CD4-positive, alpha-beta T cell (primary cell): Measurements from ENCODE around the gene PNKD. TPM values are rescaled to one million over a fixed set of nuclear protein-coding genes. Genes with fewer than 3 reads are reported as not detected.

ENCODE experiments used
- ATAC-seq: fragments of 200-7000 bp; cut with Tn5 transposase; one replicate; pipeline ENCODE4 v1.10.0; 2022; ENCODE audit warnings: mild to moderate bottlenecking; ENCODE audit not compliant: poor library complexity
- CTCF ChIA-PET: fragments of 350-600 bp; sonication (Branson Sonifier 250); formaldehyde crosslinking; loops from one replicate; lab custom pipeline; 2021; ENCODE audit warnings: antibody characterized with exemption, inconsistent platforms; lab: Charles Lee
- POLR2A ChIA-PET: fragments of 350-600 bp; sonication (Branson Sonifier 250); formaldehyde crosslinking; loops from one replicate; lab custom pipeline; 2021; ENCODE audit warnings: antibody characterized with exemption, inconsistent platforms; lab: Charles Lee
- DNase-seq, 14 experiments: peaks; one replicate each; pipeline ENCODE4 v3.0.0-alpha.2; 2013 to 2020; ENCODE audit warnings: mixed read lengths in 2 of 14
- H3K27ac ChIP-seq, 2 donors: one replicate each; pipeline versions ENCODE4 v1.5.1 to v1.7.0; 2013; ENCODE audit warnings: low read length in 2 of 2, low read depth in 1 of 2, mild to moderate bottlenecking in 1 of 2
- H3K27me3 ChIP-seq, 2 experiments: 1 replicate in 1 of 2; 2 replicates in 1 of 2; pipeline versions ENCODE4 v1.6.1 to v1.7.0; 2013; ENCODE audit warnings: low read length in 2 of 2, control low read depth in 1 of 2, mild to moderate bottlenecking in 1 of 2, moderate library complexity in 1 of 2; ENCODE audit not compliant: insufficient read depth in 2 of 2, control insufficient read depth in 1 of 2
- H3K36me3 ChIP-seq: one replicate; pipeline ENCODE4 v1.6.1; 2013; ENCODE audit warnings: low read length, control low read depth; ENCODE audit not compliant: insufficient read depth
- H3K4me1 ChIP-seq: one replicate; pipeline ENCODE4 v1.6.1; 2013; ENCODE audit warnings: low read length, control low read depth; ENCODE audit not compliant: insufficient read depth
- H3K4me3 ChIP-seq: one replicate; pipeline ENCODE4 v1.5.1; 2013; ENCODE audit warnings: mild to moderate bottlenecking, low read length, moderate library complexity
- H3K9me3 ChIP-seq, 2 experiments: 1 replicate in 1 of 2; 2 replicates in 1 of 2; pipeline versions ENCODE4 v1.6.1 to v1.7.0; 2013; ENCODE audit warnings: low read length in 2 of 2, mild to moderate bottlenecking in 2 of 2, control low read depth in 1 of 2, moderate library complexity in 1 of 2; ENCODE audit not compliant: control insufficient read depth in 1 of 2, insufficient read depth in 1 of 2
- H3K27ac Mint-ChIP-seq: one replicate; pipeline ENCODE4 v1.8.0; 2020; ENCODE audit warnings: mixed read lengths
- H3K27me3 Mint-ChIP-seq: one replicate; pipeline ENCODE4 v1.8.0; 2021; ENCODE audit warnings: mixed read lengths
- H3K36me3 Mint-ChIP-seq: one replicate; pipeline ENCODE4 v1.8.0; 2021; ENCODE audit warnings: low read depth, mixed read lengths
- H3K4me1 Mint-ChIP-seq: one replicate; pipeline ENCODE4 v1.8.0; 2021; ENCODE audit warnings: low read depth, mixed read lengths
- H3K4me3 Mint-ChIP-seq: one replicate; pipeline ENCODE4 v1.8.0; 2020; ENCODE audit warnings: mild to moderate bottlenecking, mixed read lengths
- H3K9me3 Mint-ChIP-seq: one replicate; pipeline ENCODE4 v1.8.0; 2020; ENCODE audit warnings: mixed read lengths
- CTCF ChIP-seq: fragments of 200-600 bp; IDR thresholded peaks from one replicate; pipeline ENCODE4 v1.8.0; 2022; ENCODE audit warnings: antibody characterized with exemption, mild to moderate bottlenecking
- intact Hi-C, 2 experiments: fragments of 100-400 bp; cut with DNase I in 1 of 2; cut with micrococcal nuclease in 1 of 2; formaldehyde crosslinking; loops; one replicate each; pipeline versions ENCODE4 v1.15.1 to v1.9.0; 2023 to 2025; cut with DNase I, micrococcal nuclease
- total RNA-seq, 174 experiments: library from RNA in 2 of 174; stranded (reverse) in 2 of 174; gene quantifications; one replicate each; pipeline ENCODE4 v1.2.3 and lab custom pipeline; 2021 to 2026

The PNKD gene
- total RNA-seq, 2 experiments from 2014 or later: 9.2 to 10.6 TPM

GRCh38 chr2:218262631-218263586, 7.4 kb upstream of the PNKD start:
- no peak for TF ChIP-seq CTCF
- Histone ChIP-seq H3K36me3 (peaks cover 49% of the 10 kb centered on the region), H3K27me3 (no peaks in the 10 kb centered on the region), H3K27ac (no peak overlapping the region), H3K4me3 (no peak overlapping the region), H3K4me1 (peaks cover 38% of the 10 kb centered on the region), H3K9me3 (no peaks in the 10 kb centered on the region)
- H3K4me1 Mint-ChIP-seq: peaks cover 15% of the 10 kb centered on the region
- DNase-seq: no peak
- ChIA-PET POLR2A (interaction anchor here (0.5 kb wide), 1 partner anchor 34 kb away, joined by 3 read pairs; no protein-coding TSS in a partner anchor), CTCF (no interaction called here)
- H3K4me3 Mint-ChIP-seq: no peak overlapping the region
- no peaks in the 10 kb centered on the region for H3K9me3 Mint-ChIP-seq
- peaks cover 35% of the 10 kb centered on the region for H3K36me3 Mint-ChIP-seq
- intact Hi-C loops: no loop called here
- H3K27me3 Mint-ChIP-seq: no peaks in the 10 kb centered on the region
- no peak overlapping the region for H3K27ac Mint-ChIP-seq
- no peak for ATAC-seq

- peaks cover 40% of the 10 kb centered on the region for H3K4me1 ChIP-seq
- no peak overlapping the region for H3K27ac Mint-ChIP-seq
Measured at GRCh38 chr2:218263817-218264641, 6.3 kb upstream of the PNKD start.

More at GRCh38 chr2:218263817-218264641, 6.3 kb upstream of the PNKD start:
- intact Hi-C loops: no loop called here
- DNase-seq (peak in 1 of 14 experiments; percentile 29), ATAC-seq (no peak)
- Histone ChIP-seq H3K27me3 (no peaks in the 10 kb centered on the region), H3K36me3 (peaks cover 49% of the 10 kb centered on the region), H3K9me3 (no peaks in the 10 kb centered on the region), H3K4me3 (no peak overlapping the region), H3K27ac (no peak overlapping the region)
- ChIA-PET CTCF (no interaction called here), POLR2A (no interaction called here)
- no peak for TF ChIP-seq CTCF
- H3K36me3 Mint-ChIP-seq: peaks cover 36% of the 10 kb centered on the region
- H3K27me3 Mint-ChIP-seq: no peaks in the 10 kb centered on the region
- H3K9me3 Mint-ChIP-seq: no peaks in the 10 kb centered on the region
- H3K4me3 Mint-ChIP-seq: no peak overlapping the region
- H3K4me1 Mint-ChIP-seq: peaks cover 17% of the 10 kb centered on the region
